Measurements from ENCODE around the gene SLCO1A2. TPM values are rescaled to one million over a fixed set of nuclear protein-coding genes. Genes with fewer than 3 reads are reported as not detected.

Gene SLCO1A2
- polyA plus RNA-seq, 3 donors: not detected

GRCh38 chr12:21221072-21221471 is 113.6 kb downstream of the SLCO1A2 start:
- DNase-seq: no peak
- no peak overlapping the region for H3K9ac ChIP-seq (ENCODE audit: insufficient read depth, low read length, poor library complexity, severe bottlenecking)
- Mint-ChIP-seq H3K36me3 (no peaks in the 10 kb centered on the region), H3K9me3 (peaks cover 0 to 7% (median 2%) of the 10 kb centered on the region in 7 donors), H3K4me3 (no peak overlapping the region), H3K4me1 (no peaks in the 10 kb centered on the region), H3K27ac (no peak overlapping the region), H3K27me3 (ENCODE audit: low read depth in 3 of 3) (no peaks in the 10 kb centered on the region)
- no peaks in the 10 kb centered on the region for H3K36me3 ChIP-seq (replicated peaks in 1 of 2; ENCODE audit: control insufficient read depth in 1 of 2, insufficient read depth in 2 of 2, low read length in 2 of 2)
- no peak overlapping the region for H3K4me2 ChIP-seq (replicated peaks; ENCODE audit: extremely low read depth, low read length, poor library complexity, severe bottlenecking)
- intact Hi-C loops (cut with micrococcal nuclease): no loop called here
- TF ChIP-seq CTCF (IDR thresholded peaks at IDR 0.05): no peak
- no peak overlapping the region for H3K4me3 ChIP-seq (replicated peaks in 1 of 3; ENCODE audit: low read depth in 2 of 3, low read length in 3 of 3)
- no peak overlapping the region for H2AFZ ChIP-seq (ENCODE audit: insufficient read depth, low read depth, low read length, poor library complexity, severe bottlenecking)
- H3K27me3 ChIP-seq (ENCODE audit: control insufficient read depth in 2 of 2, insufficient read depth in 2 of 2, low read length in 2 of 2): no peaks in the 10 kb centered on the region
- no peak overlapping the region for H3K27ac ChIP-seq (ENCODE audit: low read depth in 1 of 2, low read length in 2 of 2)
- no peaks in the 10 kb centered on the region for H3K79me2 ChIP-seq (ENCODE audit: insufficient read depth, low read length)
- no peaks in the 10 kb centered on the region for H4K20me1 ChIP-seq (ENCODE audit: insufficient read depth, low read length)
- H3K4me1 ChIP-seq (ENCODE audit: control insufficient read depth in 1 of 2, insufficient read depth in 2 of 2, low read length in 2 of 2): no peaks in the 10 kb centered on the region
- H3K9me3 ChIP-seq (replicated peaks in 1 of 2; ENCODE audit: control insufficient read depth in 1 of 2, insufficient read depth in 1 of 2, low read length in 2 of 2): no peaks in the 10 kb centered on the region

- Histone ChIP-seq H3K4me2 (replicated peaks; ENCODE audit: extremely low read depth, low read length, poor library complexity, severe bottlenecking) (no peak overlapping the region), H2AFZ (ENCODE audit: insufficient read depth, low read depth, low read length, poor library complexity, severe bottlenecking) (no peak overlapping the region), H3K9me3 (replicated peaks in 1 of 2; ENCODE audit: control insufficient read depth in 1 of 2, insufficient read depth in 1 of 2, low read length in 2 of 2) (no peaks in the 10 kb centered on the region), H3K27me3 (ENCODE audit: control insufficient read depth in 2 of 2, insufficient read depth in 2 of 2, low read length in 2 of 2) (no peaks in the 10 kb centered on the region), H3K36me3 (replicated peaks in 1 of 2; ENCODE audit: control insufficient read depth in 1 of 2, insufficient read depth in 2 of 2, low read length in 2 of 2) (no peaks in the 10 kb centered on the region), H3K4me1 (ENCODE audit: control insufficient read depth in 1 of 2, insufficient read depth in 2 of 2, low read length in 2 of 2) (no peaks in the 10 kb centered on the region), H4K20me1 (ENCODE audit: insufficient read depth, low read length) (no peaks in the 10 kb centered on the region), H3K4me3 (replicated peaks in 1 of 3; ENCODE audit: low read depth in 2 of 3, low read length in 3 of 3) (no peak overlapping the region), H3K79me2 (ENCODE audit: insufficient read depth, low read length) (no peaks in the 10 kb centered on the region), H3K27ac (ENCODE audit: low read depth in 1 of 2, low read length in 2 of 2) (no peak overlapping the region), H3K9ac (ENCODE audit: insufficient read depth, low read length, poor library complexity, severe bottlenecking) (no peak overlapping the region)
- H3K27ac Mint-ChIP-seq: no peak overlapping the region
- peaks cover 0 to 7% (median 3%) of the 10 kb centered on the region in 7 donors for H3K9me3 Mint-ChIP-seq
- no peaks in the 10 kb centered on the region for H3K27me3 Mint-ChIP-seq (ENCODE audit: low read depth in 3 of 3)
- DNase-seq: no peak
- no CpG with 5 or more reads among the region's 3 CpGs for WGBS (ENCODE audit: insufficient coverage)
- no peaks in the 10 kb centered on the region for H3K36me3 Mint-ChIP-seq
- no peak for TF ChIP-seq CTCF (IDR thresholded peaks at IDR 0.05)
- intact Hi-C loops (cut with micrococcal nuclease): no loop called here
- H3K4me3 Mint-ChIP-seq: no peak overlapping the region
- H3K4me1 Mint-ChIP-seq: no peaks in the 10 kb centered on the region
Observed at GRCh38 chr12:21220266-21220665, 114.5 kb downstream of the SLCO1A2 start.
